Peyer's patch (tissue), 4 donors: ENCODE results near the gene GPR31. TPM values are rescaled to one million over a fixed set of nuclear protein-coding genes. Genes with fewer than 3 reads are reported as not detected.

Experiments used
- DNase-seq, 3 donors: peaks; one replicate each; pipeline ENCODE4 v3.0.0-alpha.2; 2017 to 2019
- H3K27ac ChIP-seq, 4 donors: fragments of 200-600 bp; sonication (generic); one replicate each; pipeline ENCODE4 v1.5.1; 2016 to 2019
- H3K27me3 ChIP-seq, 2 donors: fragments of 200-600 bp; sonication (generic); one replicate each; pipeline ENCODE4 v1.5.1; 2019
- H3K36me3 ChIP-seq, 3 donors: fragments of 200-600 bp; sonication (generic); one replicate each; pipeline ENCODE4 v1.5.1; 2016 to 2019
- H3K4me1 ChIP-seq, 4 donors: fragments of 200-600 bp; sonication (generic); one replicate each; pipeline ENCODE4 v1.5.1; 2016 to 2019
- H3K4me3 ChIP-seq, 4 donors: fragments of 200-600 bp; sonication (generic); 1 replicate in 3 of 4; 2 replicates in 1 of 4; pipeline ENCODE4 v1.5.1; 2016 to 2019; ENCODE audit warnings: mild to moderate bottlenecking in 1 of 4
- H3K9me3 ChIP-seq, 4 donors: fragments of 200-600 bp; sonication (generic); one replicate each; pipeline ENCODE4 v1.5.1; 2016 to 2019; ENCODE audit warnings: mild to moderate bottlenecking in 1 of 4
- CTCF ChIP-seq, 6 experiments: fragments of 450-650 bp in 4 of 6; fragments of 200-600 bp in 2 of 6; sonication (generic) in 1 of 6; IDR thresholded peaks; one replicate each; pipeline ENCODE4 v1.5.1; 2017 to 2019; ENCODE audit warnings: antibody characterized with exemption in 6 of 6, mild to moderate bottlenecking in 3 of 6, moderate library complexity in 1 of 6
- POLR2A ChIP-seq, 2 donors: fragments of 450-650 bp; IDR thresholded peaks; one replicate each; pipeline ENCODE4 v1.5.1; 2017; ENCODE audit warnings: antibody characterized with exemption in 2 of 2, mild to moderate bottlenecking in 2 of 2, moderate library complexity in 2 of 2
- total RNA-seq, 4 donors: library from RNA; depleted of rRNA; stranded (reverse); fragments of >200 nt; gene quantifications; one replicate each; pipeline ENCODE4 v1.1.0, GENCODE V29; 2016

Gene GPR31
- total RNA-seq, 4 donors from 2014 or later, result not detected

DNA sequence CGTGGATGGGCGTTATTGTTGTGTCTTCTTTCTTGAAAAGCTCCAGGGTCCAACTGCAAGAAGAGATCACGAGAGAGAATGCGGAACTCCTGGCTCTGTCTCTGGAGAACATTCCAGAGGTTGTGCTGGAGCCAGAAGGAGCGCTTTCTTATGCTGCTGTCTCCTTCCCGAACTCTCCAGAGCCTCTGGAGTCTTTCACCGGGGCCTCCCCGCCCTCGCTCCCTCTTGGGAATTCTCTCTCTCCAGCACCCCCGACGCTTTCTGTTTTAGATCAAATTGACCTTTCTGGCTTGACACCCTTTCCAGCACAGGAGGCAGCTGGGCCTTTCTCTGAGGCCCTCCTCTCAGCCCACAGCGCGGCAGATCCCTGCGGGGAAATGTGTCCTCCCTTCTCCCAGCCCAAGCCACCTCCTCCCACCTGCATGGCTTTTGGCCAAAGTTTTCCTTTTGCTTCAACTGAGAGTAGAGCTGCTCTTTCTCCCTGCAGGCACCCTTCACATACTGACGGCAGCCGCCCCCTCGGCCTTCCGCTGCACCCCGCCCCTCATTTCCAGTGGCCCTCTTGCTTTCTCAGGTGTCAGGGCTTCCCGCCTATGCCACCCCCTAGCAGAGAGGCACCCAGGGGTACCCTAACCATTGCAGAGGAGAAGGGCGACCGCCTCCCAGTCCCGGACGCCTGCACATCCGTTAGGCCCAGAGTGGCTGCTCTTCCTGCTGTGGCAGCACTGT is 41.5 kb downstream of the GPR31 start:
- Histone ChIP-seq H3K4me1 (peaks cover 0 to 17% (median 15%) of the 10 kb centered on the region in 4 donors), H3K27me3 (no peaks in the 10 kb centered on the region), H3K27ac (peak overlapping the region in 2 of 4 donors; percentile 26 to 38), H3K9me3 (no peaks in the 10 kb centered on the region), H3K4me3 (peak overlapping the region in 1 of 4 donors; percentile 10), H3K36me3 (no peaks in the 10 kb centered on the region)
- no peak for DNase-seq
- peak in 1 of 6 experiments; percentile 16 for TF ChIP-seq CTCF (IDR thresholded peaks at IDR 0.05)
- TF ChIP-seq POLR2A (IDR thresholded peaks at IDR 0.05), result no peak

- Histone ChIP-seq H3K9me3 (no peaks in the 10 kb centered on the region), H3K27me3 (no peaks in the 10 kb centered on the region), H3K4me1 (peaks cover 0 to 15% (median 9%) of the 10 kb centered on the region in 4 donors), H3K36me3 (no peaks in the 10 kb centered on the region), H3K27ac (peak overlapping the region; percentile 61 to 88 (median 74)), H3K4me3 (no peak overlapping the region)
- no peak for TF ChIP-seq POLR2A (IDR thresholded peaks at IDR 0.05)
- no peak for TF ChIP-seq CTCF (IDR thresholded peaks at IDR 0.05)
- DNase-seq, result peak in 2 of 3 donors; percentile 48 to 58
These were observed 42.7 kb downstream of the GPR31 start for GRCh38 chr6:167115054-167115453.

DNA sequence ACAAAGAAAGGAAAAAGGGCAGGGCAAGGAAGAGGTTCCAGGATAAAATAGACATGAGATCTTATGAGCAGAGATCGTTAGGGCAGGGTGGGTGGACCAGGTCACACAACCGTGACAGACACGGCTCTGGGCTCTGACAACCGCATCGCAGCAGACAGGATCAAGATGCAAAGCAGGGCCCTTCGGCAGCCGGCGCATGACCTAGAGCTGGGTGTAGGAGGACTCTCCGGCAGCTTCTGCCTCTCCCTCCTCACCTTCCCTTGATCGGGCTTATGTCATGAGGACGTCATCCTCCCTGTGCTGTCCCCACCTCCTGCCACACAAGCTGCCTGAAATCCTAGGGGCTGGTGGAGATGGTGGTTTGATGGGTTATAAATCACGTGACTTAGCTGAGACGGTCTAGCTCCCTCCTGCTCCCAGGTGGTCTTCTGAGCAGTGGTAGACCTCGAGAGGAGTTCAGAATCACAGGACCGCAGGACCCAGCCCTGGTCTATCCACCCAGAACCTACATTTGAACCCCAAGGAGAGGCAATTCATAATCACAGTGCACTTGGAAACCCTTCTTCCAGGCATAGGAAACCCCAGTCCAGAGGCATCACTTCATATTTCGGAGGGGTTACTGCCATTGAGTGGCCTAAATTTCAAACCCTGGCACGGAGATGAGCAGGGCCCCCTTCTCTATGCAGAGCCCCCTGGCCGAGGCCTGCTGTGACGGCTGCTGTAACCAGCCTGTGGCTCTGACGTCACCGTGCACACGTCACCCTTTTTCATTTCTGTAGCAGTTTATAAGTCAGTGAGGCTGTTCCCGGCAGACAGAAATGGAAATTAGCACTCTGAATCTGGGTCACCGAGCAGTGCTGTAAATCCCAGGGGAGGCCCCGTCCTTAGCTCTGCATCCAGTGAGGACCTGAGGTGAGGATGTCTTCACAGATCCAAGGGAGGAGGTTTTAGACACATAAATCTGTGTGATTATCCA is 43.6 kb downstream of the GPR31 start:
- H3K4me1 ChIP-seq, result peaks cover 0 to 14% (median 8%) of the 10 kb centered on the region in 4 donors
- H3K4me3 ChIP-seq, result peak overlapping the region in 1 of 4 donors; percentile 10
- DNase-seq, result peak in 2 of 3 donors; percentile 93 to 95
- no peaks in the 10 kb centered on the region for H3K27me3 ChIP-seq
- H3K36me3 ChIP-seq, result no peaks in the 10 kb centered on the region
- no peaks in the 10 kb centered on the region for H3K9me3 ChIP-seq
- peak overlapping the region; percentile 61 to 88 (median 74) for H3K27ac ChIP-seq
- no peak for TF ChIP-seq POLR2A (IDR thresholded peaks at IDR 0.05)
- TF ChIP-seq CTCF (IDR thresholded peaks at IDR 0.05), result no peak

GRCh38 chr6:167113047-167113754 is 44.6 kb downstream of the GPR31 start:
- Histone ChIP-seq H3K9me3 (no peaks in the 10 kb centered on the region), H3K27me3 (no peaks in the 10 kb centered on the region), H3K27ac (peak overlapping the region; percentile 43 to 88 (median 74)), H3K36me3 (no peaks in the 10 kb centered on the region), H3K4me1 (peaks cover 0 to 13% (median 4%) of the 10 kb centered on the region in 4 donors), H3K4me3 (peak overlapping the region in 2 of 4 donors; percentile 4 to 30)
- peak in 2 of 3 donors; percentile 69 to 72 for DNase-seq
- TF ChIP-seq POLR2A (IDR thresholded peaks at IDR 0.05) (no peak), CTCF (IDR thresholded peaks at IDR 0.05) (no peak)

DNA sequence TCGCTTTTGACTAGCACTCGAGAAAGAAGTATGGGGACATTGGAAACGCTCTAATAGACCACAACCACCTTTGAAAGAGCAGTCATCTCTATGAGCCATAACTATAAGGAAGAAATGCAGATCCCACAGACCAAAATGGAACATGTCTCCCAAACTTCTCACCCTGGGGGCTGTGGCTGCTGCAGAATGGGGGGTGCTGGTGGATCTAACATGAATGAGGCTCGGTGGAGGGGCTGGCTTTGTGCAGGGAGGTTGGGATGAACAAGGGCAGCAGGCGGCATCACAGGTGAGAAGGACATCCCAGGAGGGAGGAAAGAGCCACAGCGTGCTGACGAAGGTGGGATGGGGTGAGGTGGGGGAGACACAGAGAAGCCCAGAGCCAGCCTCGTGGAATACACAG is 45.4 kb downstream of the GPR31 start:
- Histone ChIP-seq H3K27ac (peak overlapping the region; percentile 46 to 88 (median 74)), H3K9me3 (no peaks in the 10 kb centered on the region), H3K27me3 (no peaks in the 10 kb centered on the region), H3K36me3 (no peaks in the 10 kb centered on the region), H3K4me1 (peaks cover 0 to 13% (median 4%) of the 10 kb centered on the region in 4 donors), H3K4me3 (peak overlapping the region; percentile 5 to 30 (median 19))
- TF ChIP-seq POLR2A (IDR thresholded peaks at IDR 0.05) (no peak), CTCF (IDR thresholded peaks at IDR 0.05) (no peak)
- peak in 1 of 3 donors; percentile 13 for DNase-seq
